ENCODE measurements around the gene TSPY8.
"Not testable (repeated sequence)": the region's sequence is repeated elsewhere in the genome, so short reads cannot be mapped to it uniquely, and the experiment has no call there.

TSPY8 gene, protein sequence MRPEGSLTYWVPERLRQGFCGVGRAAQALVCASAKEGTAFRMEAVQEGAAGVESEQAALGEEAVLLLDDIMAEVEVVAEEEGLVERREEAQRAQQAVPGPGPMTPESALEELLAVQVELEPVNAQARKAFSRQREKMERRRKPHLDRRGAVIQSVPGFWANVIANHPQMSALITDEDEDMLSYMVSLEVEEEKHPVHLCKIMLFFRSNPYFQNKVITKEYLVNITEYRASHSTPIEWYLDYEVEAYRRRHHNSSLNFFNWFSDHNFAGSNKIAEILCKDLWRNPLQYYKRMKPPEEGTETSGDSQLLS

DNA sequence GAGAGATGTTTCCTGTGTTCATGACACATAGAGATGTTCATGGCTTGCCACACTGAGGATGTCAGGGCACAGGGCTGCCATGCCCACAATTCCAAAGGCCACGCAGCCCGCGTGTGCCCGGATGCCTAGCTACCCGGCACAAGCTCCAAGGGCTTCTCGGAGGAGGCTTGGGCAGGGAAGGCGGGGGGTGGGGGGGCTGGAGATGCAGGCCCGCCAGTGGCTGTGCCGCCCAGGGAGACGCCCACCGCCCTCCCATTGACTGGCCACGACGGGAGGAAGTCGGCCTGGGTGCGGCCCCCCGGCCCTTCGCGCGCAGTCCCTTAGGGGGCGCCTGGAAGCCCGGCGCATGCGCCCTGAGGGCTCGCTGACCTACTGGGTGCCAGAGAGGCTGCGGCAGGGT lies at the start of gene TSPY8:
TSPY8 (plus strand) TSS at position 301 of the 400 bp plus-strand sequence; CDS start at position 347, 46 bp downstream.
- intact Hi-C loops (cut with DNase I); DNase-seq: not testable (repeated sequence)

DNA sequence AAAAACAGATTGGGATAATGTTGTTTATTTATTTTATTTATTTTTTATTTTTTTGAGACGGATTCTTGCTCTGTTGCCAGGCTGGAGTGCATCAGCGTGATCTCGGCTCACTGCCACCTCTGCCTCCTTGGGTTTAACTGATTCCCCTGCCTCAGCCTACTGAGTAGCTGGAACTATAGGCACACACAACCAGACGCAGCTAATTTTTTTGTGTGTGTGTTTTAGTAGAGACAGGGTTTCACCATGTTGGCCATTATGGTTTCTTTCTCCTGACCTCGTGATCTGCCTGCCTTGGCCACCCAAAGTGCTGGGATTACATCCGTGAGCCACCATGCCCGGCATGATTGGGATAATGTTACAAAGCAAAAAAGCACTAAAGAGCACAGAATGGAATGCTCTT lies 36.6 kb upstream of the TSPY8 start:
- intact Hi-C loops (cut with DNase I), result no loop called here
- DNase-seq, result no peak

DNA sequence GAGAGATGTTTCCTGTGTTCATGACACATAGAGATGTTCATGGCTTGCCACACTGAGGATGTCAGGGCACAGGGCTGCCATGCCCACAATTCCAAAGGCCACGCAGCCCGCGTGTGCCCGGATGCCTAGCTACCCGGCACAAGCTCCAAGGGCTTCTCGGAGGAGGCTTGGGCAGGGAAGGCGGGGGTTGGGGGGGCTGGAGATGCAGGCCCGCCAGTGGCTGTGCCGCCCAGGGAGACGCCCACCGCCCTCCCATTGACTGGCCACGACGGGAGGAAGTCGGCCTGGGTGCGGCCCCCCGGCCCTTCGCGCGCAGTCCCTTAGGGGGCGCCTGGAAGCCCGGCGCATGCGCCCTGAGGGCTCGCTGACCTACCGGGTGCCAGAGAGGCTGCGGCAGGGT lies 20.4 kb upstream of the TSPY8 start, which contains the start of gene TSPY4:
TSPY4 (plus strand) TSS at position 301 of the 400 bp plus-strand sequence; CDS start at position 347, 46 bp downstream.
- DNase-seq; intact Hi-C loops (cut with DNase I): not testable (repeated sequence)

DNA sequence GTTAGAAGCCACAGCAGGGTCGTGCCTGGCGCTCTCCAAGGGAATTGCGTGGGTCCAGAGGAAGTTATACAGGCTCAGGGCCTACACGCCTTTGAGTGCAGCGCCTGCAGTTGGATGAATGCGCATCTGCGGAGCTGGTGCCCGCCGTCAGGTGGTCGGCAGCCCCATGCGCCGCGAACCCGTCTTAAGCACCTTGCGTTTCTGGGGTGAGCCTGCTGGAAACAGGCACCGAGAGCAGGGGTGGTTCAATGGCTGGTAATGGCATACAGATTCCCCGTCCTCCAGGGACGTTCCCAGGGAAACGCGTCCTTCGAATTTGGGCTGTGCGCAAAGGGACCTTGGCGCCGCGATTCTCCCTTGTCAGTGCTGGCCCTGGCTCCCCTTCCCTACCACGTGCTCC lies 38.9 kb downstream of the TSPY8 start:
- DNase-seq; intact Hi-C loops (cut with DNase I): not testable (repeated sequence)

DNA sequence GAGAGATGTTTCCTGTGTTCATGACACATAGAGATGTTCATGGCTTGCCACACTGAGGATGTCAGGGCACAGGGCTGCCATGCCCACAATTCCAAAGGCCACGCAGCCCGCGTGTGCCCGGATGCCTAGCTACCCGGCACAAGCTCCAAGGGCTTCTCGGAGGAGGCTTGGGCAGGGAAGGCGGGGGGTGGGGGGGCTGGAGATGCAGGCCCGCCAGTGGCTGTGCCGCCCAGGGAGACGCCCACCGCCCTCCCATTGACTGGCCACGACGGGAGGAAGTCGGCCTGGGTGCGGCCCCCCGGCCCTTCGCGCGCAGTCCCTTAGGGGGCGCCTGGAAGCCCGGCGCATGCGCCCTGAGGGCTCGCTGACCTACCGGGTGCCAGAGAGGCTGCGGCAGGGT lies 40.5 kb downstream of the TSPY8 start, which contains the start of gene TSPY3:
TSPY3 (plus strand) TSS at position 301 of the 400 bp plus-strand sequence; CDS start at position 347, 46 bp downstream.
- DNase-seq; intact Hi-C loops (cut with DNase I): not testable (repeated sequence)
